HCT116 (cell line): ENCODE data around the gene INSR. TPM values are rescaled to one million over a fixed set of nuclear protein-coding genes. Genes with fewer than 3 reads are reported as not detected.

Experiments used
- ATAC-seq: fragments of 200-7000 bp; cut with Tn5 transposase; 2 replicates; pipeline ENCODE4 v1.9.1; 2020; ENCODE audit warnings: mild to moderate bottlenecking, moderate library complexity
- BruUV-seq: library from RNA; stranded (reverse); fragments of 400-500 nt; replicated peaks from 2 replicates; lab custom pipeline; 2021; lab: Mats Ljungman, UMichigan
- CTCF ChIA-PET: fragments of 300-600 bp; sonication (Branson Sonifier 250); formaldehyde crosslinking; loops from one replicate; lab custom pipeline; 2021; ENCODE audit warnings: antibody characterized with exemption; lab: Charles Lee
- POLR2A ChIA-PET: fragments of 300-600, 350-600 bp; sonication (Branson Sonifier 250); formaldehyde crosslinking; loops from one replicate; lab custom pipeline; 2021; ENCODE audit warnings: antibody characterized with exemption; lab: Charles Lee
- RAD21 ChIA-PET, 2 experiments: fragments of 300-600 bp; sonication (Branson Sonifier 250); formaldehyde crosslinking; loops; one replicate each; lab custom pipeline; 2023; ENCODE audit warnings: low total read pairs in 2 of 2; ENCODE audit not compliant: uncharacterized antibody in 2 of 2, unreplicated experiment in 2 of 2, low non-redundant PET in 1 of 2; lab: Charles Lee
- DNase-seq: peaks from one replicate; pipeline ENCODE4 v3.0.0-alpha.2; 2010; ENCODE audit warnings: low read depth, low spot score
- H2AFZ ChIP-seq: fragments of 200-600 bp; shearing (Covaris generic), sonication (generic); 2 replicates; pipeline ENCODE4 v1.6.1; 2017; ENCODE audit warnings: low read depth, mixed run types, mixed read lengths, antibody characterized with exemption, low read length; ENCODE audit not compliant: poor library complexity, severe bottlenecking
- H3K27ac ChIP-seq: 2 replicates; pipeline ENCODE4 v1.5.1; 2012; ENCODE audit warnings: low read depth, low read length
- H3K27me3 ChIP-seq: fragments of 200-600 bp; sonication (generic); 2 replicates; pipeline ENCODE4 v1.6.1; 2016; ENCODE audit warnings: mixed run types, low read length, mixed read lengths; ENCODE audit not compliant: insufficient read depth
- H3K36me3 ChIP-seq, 2 experiments: fragments of 200-500 bp in 1 of 2; fragments of 200-600 bp in 1 of 2; sonication (Bioruptor generic) in 1 of 2; sonication (generic) in 1 of 2; 2 replicates each; pipeline versions ENCODE4 v1.5.1 to v1.6.1; 2014 to 2016; ENCODE audit warnings: low read length in 2 of 2, inconsistent platforms in 1 of 2, mixed read lengths in 1 of 2, mixed run types in 1 of 2; ENCODE audit not compliant: insufficient read depth in 2 of 2, control insufficient read depth in 1 of 2
- H3K4me1 ChIP-seq, 2 experiments: fragments of 200-600 bp in 1 of 2; sonication (generic) in 1 of 2; 2 replicates each; pipeline versions ENCODE4 v1.5.1 to v1.6.1; 2012 to 2017; ENCODE audit warnings: low read length in 2 of 2, inconsistent platforms in 1 of 2, mild to moderate bottlenecking in 1 of 2, mixed read lengths in 1 of 2, mixed run types in 1 of 2, moderate library complexity in 1 of 2; ENCODE audit not compliant: insufficient read depth in 2 of 2, control insufficient read depth in 1 of 2
- H3K4me2 ChIP-seq: fragments of 200-600 bp; sonication (generic); 2 replicates; pipeline ENCODE4 v1.6.1; 2017; ENCODE audit warnings: mixed run types, low read length, mixed read lengths
- H3K4me3 ChIP-seq, 2 experiments: fragments of 200-600 bp in 1 of 2; sonication (generic) in 1 of 2; replicated peaks in 1 of 2; 2 replicates each; pipeline ENCODE4 v1.5.1; 2011 to 2016; ENCODE audit warnings: low read length in 2 of 2, control low read depth in 1 of 2, low read depth in 1 of 2, mild to moderate bottlenecking in 1 of 2, mixed read lengths in 1 of 2, mixed run types in 1 of 2
- H3K79me2 ChIP-seq: fragments of 200-600 bp; sonication (generic); 2 replicates; pipeline ENCODE4 v1.6.1; 2017; ENCODE audit warnings: mild to moderate bottlenecking, mixed run types, low read length, moderate library complexity, mixed read lengths; ENCODE audit not compliant: insufficient read depth
- H3K9ac ChIP-seq: fragments of 200-600 bp; sonication (generic); 2 replicates; pipeline ENCODE4 v1.6.1; 2016; ENCODE audit warnings: low read length, mixed read lengths
- H3K9me2 ChIP-seq: fragments of 200-600 bp; sonication (generic), shearing (Covaris generic); 2 replicates; pipeline ENCODE4 v1.6.1; 2017; ENCODE audit warnings: mixed run types, mild to moderate bottlenecking, moderate library complexity; ENCODE audit not compliant: insufficient read depth
- H3K9me3 ChIP-seq, 2 experiments: fragments of 200-500 bp in 1 of 2; fragments of 200-600 bp in 1 of 2; sonication (Bioruptor generic) in 1 of 2; sonication (generic) in 1 of 2; 2 replicates each; pipeline ENCODE4 v1.6.1; 2014 to 2017; ENCODE audit warnings: low read length in 2 of 2, mixed read lengths in 2 of 2, inconsistent platforms in 1 of 2, low read depth in 1 of 2, mild to moderate bottlenecking in 1 of 2, mixed run types in 1 of 2, moderate library complexity in 1 of 2; ENCODE audit not compliant: control insufficient read depth in 1 of 2, insufficient read depth in 1 of 2
- H4K20me1 ChIP-seq: fragments of 200-600 bp; sonication (generic), shearing (Covaris generic); 2 replicates; pipeline ENCODE4 v1.6.1; 2017; ENCODE audit warnings: mixed run types, mild to moderate bottlenecking, moderate library complexity; ENCODE audit not compliant: insufficient read depth
- CBX3 ChIP-seq: IDR thresholded peaks from 2 replicates; pipeline ENCODE4 v1.6.1; 2012; ENCODE audit warnings: low read depth
- FOSL1 ChIP-seq: IDR thresholded peaks from 2 replicates; pipeline ENCODE4 v1.6.1; 2012; ENCODE audit warnings: low read depth
- JUND ChIP-seq: IDR thresholded peaks from 2 replicates; pipeline ENCODE4 v1.6.1; 2012
- RAD21 ChIP-seq: IDR thresholded peaks from 2 replicates; pipeline ENCODE4 v1.6.1; 2012; ENCODE audit warnings: low read depth, mild to moderate bottlenecking
- ZNF274 ChIP-seq: fragments of 200-500 bp; sonication (Bioruptor generic); IDR thresholded peaks from 2 replicates; pipeline ENCODE4 v1.6.1; 2014; ENCODE audit warnings: mild to moderate bottlenecking, low read depth, low read length, inconsistent platforms
- intact Hi-C: fragments of 100-400 bp; cut with micrococcal nuclease; formaldehyde crosslinking; loops from 2 replicates; pipeline ENCODE4 v1.10.0; 2022
- total RNA-seq: library from RNA; stranded (reverse); gene quantifications from one replicate; pipeline ENCODE4 v1.2.1, GENCODE V29; 2021; ENCODE audit not compliant: unreplicated experiment
- TF ChIP-seq, protein P1 (sequence below): IDR thresholded peaks from 2 replicates; pipeline ENCODE4 v1.6.1; 2012; ENCODE audit warnings: low read depth
- TF ChIP-seq, protein P2 (sequence below): IDR thresholded peaks from 2 replicates; pipeline ENCODE4 v1.6.1; 2012

INSR gene
- total RNA-seq, 1 experiment from 2014 or later, result 25.4 TPM

- TF ChIP-seq JUND, result no peak
These were observed 6.5 kb downstream of the INSR start (continued) for GRCh38 chr19:7287722-7288121.

DNA sequence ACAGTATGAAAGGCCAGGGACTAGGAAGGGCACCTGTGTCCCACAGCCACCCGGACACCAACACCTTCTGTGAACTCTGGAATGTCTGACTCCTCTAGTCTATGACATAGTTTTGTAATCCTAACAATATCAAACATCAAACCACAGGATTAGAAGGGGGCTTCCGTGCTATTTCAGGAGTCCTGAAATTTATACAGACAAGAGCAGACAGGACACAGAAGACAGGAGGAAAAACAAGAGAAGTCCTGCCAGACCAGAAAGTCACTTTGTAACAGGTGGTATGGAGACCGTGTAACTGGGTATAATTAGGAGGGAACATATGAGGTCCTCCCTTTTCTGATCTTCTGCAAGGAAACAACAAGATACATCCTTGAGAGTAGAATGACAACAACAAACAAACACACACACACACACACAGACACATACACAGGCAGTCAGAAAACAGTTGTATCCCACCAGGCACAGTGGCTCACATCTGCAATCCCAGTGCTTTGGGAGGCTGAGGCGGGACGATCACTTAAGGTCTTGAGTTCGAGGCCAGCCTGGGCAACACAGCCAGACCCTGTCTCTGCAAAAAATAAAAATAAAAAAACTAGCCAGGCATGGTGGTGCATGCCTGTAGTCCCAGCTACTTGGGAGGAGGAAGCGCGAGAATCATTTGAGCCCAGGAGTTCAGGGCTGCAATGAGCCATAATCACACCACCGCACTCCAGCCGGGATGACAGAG lies 13.1 kb downstream of the INSR start:
- no peak for DNase-seq
- Histone ChIP-seq H4K20me1 (no peaks in the 10 kb centered on the region), H3K4me3 (no peak overlapping the region), H3K9me2 (no peaks in the 10 kb centered on the region), H3K9me3 (no peaks in the 10 kb centered on the region), H3K4me1 (no peaks in the 10 kb centered on the region), H3K79me2 (no peaks in the 10 kb centered on the region), H3K9ac (no peak overlapping the region), H3K27ac (no peak overlapping the region), H3K27me3 (no peaks in the 10 kb centered on the region), H2AFZ (no peak overlapping the region), H3K36me3 (no peaks in the 10 kb centered on the region), H3K4me2 (no peak overlapping the region)
- ChIA-PET CTCF (no interaction called here), RAD21 (no interaction called here), POLR2A (no interaction called here)
- intact Hi-C loops, result no loop called here
- TF ChIP-seq CBX3 (no peak), RAD21 (no peak), FOSL1 (no peak), ZNF274 (no peak), JUND (no peak)
- TF ChIP-seq, protein P1, sequence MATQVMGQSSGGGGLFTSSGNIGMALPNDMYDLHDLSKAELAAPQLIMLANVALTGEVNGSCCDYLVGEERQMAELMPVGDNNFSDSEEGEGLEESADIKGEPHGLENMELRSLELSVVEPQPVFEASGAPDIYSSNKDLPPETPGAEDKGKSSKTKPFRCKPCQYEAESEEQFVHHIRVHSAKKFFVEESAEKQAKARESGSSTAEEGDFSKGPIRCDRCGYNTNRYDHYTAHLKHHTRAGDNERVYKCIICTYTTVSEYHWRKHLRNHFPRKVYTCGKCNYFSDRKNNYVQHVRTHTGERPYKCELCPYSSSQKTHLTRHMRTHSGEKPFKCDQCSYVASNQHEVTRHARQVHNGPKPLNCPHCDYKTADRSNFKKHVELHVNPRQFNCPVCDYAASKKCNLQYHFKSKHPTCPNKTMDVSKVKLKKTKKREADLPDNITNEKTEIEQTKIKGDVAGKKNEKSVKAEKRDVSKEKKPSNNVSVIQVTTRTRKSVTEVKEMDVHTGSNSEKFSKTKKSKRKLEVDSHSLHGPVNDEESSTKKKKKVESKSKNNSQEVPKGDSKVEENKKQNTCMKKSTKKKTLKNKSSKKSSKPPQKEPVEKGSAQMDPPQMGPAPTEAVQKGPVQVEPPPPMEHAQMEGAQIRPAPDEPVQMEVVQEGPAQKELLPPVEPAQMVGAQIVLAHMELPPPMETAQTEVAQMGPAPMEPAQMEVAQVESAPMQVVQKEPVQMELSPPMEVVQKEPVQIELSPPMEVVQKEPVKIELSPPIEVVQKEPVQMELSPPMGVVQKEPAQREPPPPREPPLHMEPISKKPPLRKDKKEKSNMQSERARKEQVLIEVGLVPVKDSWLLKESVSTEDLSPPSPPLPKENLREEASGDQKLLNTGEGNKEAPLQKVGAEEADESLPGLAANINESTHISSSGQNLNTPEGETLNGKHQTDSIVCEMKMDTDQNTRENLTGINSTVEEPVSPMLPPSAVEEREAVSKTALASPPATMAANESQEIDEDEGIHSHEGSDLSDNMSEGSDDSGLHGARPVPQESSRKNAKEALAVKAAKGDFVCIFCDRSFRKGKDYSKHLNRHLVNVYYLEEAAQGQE, result no peak
- TF ChIP-seq, protein P2, sequence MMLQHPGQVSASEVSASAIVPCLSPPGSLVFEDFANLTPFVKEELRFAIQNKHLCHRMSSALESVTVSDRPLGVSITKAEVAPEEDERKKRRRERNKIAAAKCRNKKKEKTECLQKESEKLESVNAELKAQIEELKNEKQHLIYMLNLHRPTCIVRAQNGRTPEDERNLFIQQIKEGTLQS, result no peak
- ATAC-seq, result no peak
- BruUV-seq, result no TSS peak
